OCI-M1 (cell line): Measurements from ENCODE around the gene DENND5B.
"Not testable (repeated sequence)": the region's sequence is repeated elsewhere in the genome, so short reads cannot be mapped to it uniquely, and the experiment has no call there.

Source experiments
- DNase-seq: peaks from one replicate; lab custom pipeline; 2025; lab: John Stamatoyannopoulos, UW

Gene DENND5B

GRCh38 chr12:31591380-31591901 is 505 bp upstream of the DENND5B start:
- DNase-seq: no peak

DNA sequence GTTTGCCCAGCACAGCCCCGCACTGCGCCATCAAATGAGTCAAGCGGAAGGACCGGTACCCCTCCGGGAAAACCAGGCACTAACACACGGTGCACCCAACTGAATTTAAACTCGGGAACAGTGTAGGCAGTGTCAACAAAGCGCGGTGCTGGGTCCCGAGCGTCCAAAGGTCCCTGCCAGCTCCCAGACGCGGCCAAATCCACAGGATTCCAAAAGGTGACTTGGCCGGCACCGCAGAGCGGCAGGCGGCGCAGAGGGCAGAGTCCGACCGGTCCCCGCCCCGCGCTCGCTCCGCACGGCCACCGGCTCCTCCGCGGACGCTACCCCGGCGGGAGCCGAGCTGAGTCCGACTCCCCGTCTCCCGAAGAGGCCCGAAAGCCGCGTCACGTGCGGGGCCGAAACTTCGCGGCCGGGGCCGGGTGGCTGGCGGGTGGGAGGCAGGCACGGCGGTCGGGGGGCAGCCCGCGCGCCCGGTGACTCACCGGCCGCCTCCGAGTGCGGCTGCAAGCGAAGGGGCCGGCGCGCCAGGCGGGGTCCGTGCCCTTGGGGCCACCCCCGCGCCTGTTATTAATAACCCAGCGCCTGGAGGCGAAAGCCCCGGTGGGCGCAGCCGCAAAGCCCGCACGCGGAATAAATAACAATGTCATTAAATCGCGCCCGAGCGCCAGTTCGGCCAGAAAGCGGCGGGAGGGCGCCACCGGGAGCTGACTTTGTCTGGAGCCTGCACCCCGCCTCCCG is 863 bp downstream of the DENND5B start:
- peak; percentile 74 for DNase-seq

- DNase-seq: no peak
Measured at GRCh38 chr12:31589598-31589903, 1.4 kb downstream of the DENND5B start.

GRCh38 chr12:31588976-31589375 is 2.0 kb downstream of the DENND5B start:
- DNase-seq: no peak

DNA sequence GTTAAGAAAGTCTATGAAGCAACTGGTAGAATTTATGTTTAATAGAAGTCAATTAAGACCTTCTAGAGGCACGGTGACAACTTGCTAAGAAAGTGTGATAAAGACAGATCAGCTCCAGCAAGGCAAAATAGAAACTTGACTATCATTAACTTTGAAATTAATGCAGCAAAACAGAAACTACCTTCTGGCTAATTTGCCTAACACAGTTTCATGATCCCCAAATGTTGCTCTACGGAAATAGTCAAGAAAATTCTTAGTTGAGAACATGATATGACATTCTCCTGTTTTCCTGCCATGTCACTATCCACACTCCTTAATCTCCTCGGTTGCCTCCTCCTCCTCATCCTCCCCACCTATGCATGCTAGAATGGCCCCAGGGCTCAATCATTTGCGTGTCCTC is 4.2 kb downstream of the DENND5B start:
- DNase-seq: no peak

- DNase-seq: no peak
Measured at GRCh38 chr12:31585895-31586294, 5.0 kb downstream of the DENND5B start.

DNA sequence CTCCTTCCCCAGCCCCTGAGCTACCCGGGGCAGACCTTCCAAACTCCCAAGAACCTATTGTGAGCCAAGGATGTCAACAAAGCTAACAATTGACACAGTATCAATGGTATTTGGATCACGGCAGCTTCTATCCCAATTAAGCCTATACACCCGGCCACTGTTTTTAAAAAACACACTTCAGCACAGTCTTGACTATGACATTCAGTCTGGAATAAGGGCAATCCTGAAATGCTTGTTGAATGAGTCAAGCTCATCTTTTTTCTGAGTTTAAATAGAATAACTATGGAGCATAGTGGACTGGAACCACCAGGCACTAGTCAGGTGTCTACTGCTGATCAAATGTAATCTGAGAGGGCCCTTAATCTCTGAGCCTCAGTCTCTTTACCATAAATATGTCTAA is 5.7 kb downstream of the DENND5B start:
- DNase-seq: no peak

- DNase-seq: no peak
Measured at GRCh38 chr12:31584782-31585181, 6.2 kb downstream of the DENND5B start.

DNA sequence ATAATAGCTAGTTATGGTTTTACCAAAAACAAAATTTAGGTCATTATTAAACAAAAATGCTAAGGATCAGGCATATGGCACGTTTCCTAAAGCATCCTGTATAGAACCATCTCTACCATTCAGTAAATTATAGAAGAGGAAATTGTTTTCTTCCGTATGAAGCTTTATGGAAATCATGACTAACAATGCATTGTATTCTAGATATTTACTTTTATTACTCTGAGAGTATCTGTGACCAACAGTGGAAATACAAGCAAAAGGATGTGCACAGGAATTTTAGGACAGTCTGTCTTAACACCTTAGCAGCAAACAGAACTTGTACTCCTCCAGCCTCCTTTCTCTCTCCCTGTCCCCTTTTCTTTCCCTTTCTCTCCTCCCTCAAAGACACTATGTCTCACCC is 7.1 kb downstream of the DENND5B start:
- DNase-seq: no peak

GRCh38 chr12:31582155-31582554 is 8.8 kb downstream of the DENND5B start:
- DNase-seq: no peak

DNA sequence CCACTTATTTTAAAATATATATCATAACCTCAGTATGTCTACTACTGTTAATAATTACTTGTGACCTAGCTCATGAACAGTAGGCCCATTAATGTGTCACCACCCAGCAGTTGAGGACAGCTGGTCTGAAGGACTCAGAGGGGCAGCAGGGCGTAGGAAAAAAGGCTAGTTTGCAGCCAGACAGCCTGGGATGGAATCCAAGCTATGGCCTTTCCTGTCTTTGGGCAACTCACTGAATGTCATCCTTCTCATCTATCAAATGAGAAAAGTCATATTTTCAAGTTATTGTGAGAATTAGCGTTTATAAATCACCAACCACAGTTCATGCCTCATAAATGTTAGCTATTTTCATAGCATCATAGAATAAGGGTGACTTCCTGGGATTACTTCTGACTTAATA is 12.3 kb downstream of the DENND5B start:
- no peak for DNase-seq

DNA sequence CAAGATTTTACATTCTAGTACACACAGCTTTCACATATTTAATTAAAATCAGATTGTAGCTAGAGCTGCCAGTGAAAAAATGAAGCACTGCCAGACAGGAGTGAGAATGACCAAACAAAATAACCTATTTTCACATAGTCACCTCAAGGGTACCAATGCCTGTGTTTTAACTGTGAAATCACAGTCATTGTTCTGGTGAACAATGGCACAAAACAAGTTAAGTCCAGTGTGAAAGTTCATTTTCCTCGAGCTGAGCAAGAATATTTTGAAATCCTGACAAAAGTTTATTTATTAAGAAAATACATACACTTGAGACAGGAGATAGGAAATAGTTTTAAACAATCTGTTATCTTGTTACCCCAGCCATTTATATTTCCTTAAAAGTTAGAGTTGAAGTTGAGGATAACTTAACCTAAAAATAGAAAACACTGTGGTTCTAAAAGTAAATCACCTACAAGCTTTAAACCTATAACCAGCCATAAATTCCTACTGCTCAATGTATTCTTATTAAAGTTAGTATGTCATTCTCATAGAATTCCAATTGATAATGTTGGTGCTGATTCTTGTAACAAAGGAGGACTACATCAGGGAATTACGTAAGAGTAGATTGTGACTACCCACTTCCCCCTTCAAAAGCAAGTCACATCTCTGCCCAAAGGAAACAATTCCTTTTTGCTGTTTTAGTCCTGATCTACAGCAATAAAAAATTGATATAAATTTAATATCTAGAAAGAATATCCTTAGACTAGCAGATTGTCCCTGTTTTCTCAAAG is 15.9 kb downstream of the DENND5B start:
- DNase-seq: peak; percentile 50

- not testable (repeated sequence) for DNase-seq
Measured at GRCh38 chr12:31574367-31574766, 16.6 kb downstream of the DENND5B start.

GRCh38 chr12:31572900-31573600 is 17.9 kb downstream of the DENND5B start:
- DNase-seq: no peak

- peak; percentile 49 for DNase-seq
Measured at GRCh38 chr12:31570880-31571279, 20.1 kb downstream of the DENND5B start.

DNA sequence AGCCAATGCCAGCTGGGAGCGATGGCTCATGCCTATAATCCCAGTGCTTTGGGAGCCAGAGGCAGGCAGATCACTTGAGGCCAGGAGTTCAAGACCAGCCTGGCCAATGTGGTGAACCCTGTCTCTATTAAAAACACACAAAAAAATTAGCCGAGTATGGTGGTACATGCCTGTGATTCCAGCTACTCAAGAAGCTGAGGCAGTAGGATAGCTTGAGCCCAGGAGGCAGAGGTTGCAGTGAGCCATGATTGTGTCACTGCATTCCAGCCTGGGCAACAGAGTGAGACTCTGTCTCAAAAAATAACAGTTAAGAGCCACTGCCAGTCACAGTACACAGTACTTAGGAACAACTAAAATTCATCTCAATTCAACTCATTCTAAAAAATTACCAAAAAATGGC is 21.4 kb downstream of the DENND5B start:
- DNase-seq: not testable (repeated sequence)

GRCh38 chr12:31568498-31568897 is 22.4 kb downstream of the DENND5B start:
- DNase-seq: no peak

DNA sequence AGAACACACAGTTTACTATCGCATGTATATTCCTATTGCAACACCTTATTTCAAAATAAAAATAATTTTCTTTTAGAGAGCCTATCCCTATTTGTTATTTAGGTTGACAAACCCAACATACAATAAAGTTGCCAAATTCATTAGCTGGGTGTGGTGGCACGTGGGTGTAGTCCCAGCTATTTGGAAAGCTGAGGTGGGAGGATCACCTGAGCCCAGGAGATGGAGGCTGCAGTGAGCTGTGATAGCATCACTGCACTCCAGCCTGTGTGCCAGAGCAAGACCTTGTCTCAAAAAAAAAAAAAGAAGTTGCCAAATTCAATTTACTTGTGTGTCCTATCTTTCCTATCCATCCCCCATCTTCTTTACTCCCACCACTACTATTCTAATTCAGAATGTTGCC is 23.9 kb downstream of the DENND5B start:
- no peak for DNase-seq

DNA sequence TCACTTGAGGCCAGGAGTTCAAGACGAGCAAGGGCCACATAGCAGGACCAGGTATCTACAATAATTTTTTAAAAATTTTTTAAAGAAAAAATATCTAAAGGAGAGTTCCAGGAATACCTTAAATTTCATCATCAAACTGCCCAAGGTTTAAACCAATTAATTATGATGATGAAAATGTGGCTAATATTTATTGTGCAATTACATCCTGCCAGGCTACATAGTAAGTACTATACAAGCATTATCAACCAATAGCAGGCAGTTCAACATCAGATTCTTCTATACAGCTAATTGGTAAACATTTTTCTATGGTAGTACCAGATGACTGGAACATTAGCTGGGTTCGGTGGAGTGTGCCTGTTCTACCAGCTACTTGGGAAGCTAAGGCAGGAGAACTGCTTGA is 24.4 kb downstream of the DENND5B start:
- no peak for DNase-seq

DNA sequence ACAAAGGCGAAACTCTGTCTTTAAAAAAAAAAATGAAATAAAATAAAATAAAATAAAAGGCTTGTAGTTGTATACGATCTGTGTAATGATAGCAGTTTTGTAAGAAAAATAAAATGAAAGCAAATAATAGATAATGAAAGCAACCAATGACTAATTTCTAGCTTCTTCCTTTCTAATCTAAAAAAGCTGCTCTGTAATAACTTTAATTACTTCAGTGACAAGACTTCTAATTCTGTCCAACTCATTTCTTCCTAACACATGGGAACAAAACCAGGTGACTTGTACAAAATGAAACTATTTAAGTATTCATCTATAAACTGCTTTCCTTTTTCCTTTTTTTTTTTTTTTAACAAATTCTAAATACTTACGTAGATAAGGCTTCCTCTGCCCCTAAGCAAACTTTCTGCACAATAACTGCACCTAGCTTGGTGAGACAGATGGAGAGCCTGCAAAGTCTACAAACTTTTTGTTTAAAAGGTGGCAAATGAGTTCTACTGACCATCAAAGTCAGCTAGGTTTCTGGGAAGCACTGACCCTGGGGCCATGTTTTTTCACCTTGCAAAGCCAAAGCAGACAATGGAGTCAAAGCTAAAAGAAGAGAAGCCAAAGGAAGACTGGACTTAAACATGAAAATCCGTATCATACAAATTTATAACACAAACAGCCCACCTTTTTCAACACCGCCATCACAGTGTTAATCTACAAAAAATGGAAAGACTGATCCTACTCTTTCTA is 28.2 kb downstream of the DENND5B start:
- DNase-seq: no peak

DNA sequence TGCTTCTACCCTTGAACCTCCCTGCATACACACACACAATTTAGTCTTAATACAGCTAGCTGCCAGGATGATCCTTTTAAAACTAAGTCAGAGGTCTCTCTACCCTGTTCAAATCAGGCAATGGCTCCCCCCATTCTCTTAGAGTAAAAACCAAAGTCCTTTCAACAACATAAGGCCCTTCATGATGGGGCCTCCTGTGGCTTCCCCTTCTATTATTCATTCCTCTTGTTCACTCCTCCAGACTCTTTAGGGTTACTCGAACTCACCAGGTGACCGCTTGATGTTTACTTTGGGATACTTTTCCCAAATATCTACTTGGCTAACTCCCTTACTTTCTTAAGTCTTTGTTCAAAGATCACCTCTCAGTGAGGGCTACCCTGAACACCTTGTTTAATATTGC is 30.4 kb downstream of the DENND5B start:
- no peak for DNase-seq

GRCh38 chr12:31558521-31558920 is 32.4 kb downstream of the DENND5B start:
- no peak for DNase-seq
